COLO829 (cell line): Measurements from ENCODE around the gene NELFCD.
"Not testable (repeated sequence)": the region's sequence is repeated elsewhere in the genome, so short reads cannot be mapped to it uniquely, and the experiment has no call there.

Experiments used
- DNase-seq: peaks from one replicate; pipeline ENCODE4 v3.0.0; 2012; ENCODE audit warnings: low spot score

The NELFCD gene

GRCh38 chr20:59026904-59027740 lies 46.1 kb downstream of the NELFCD start:
- DNase-seq, result no peak

- no peak for DNase-seq
These were observed 46.8 kb downstream of the NELFCD start for GRCh38 chr20:59027741-59028320.

- DNase-seq, result no peak
These were observed 47.8 kb downstream of the NELFCD start for GRCh38 chr20:59028812-59029211.

- DNase-seq, result no peak
These were observed 50.0 kb downstream of the NELFCD start for GRCh38 chr20:59030911-59031563.

- DNase-seq, result no peak
These were observed 50.5 kb downstream of the NELFCD start for GRCh38 chr20:59031564-59032022.

- peak; percentile 87 for DNase-seq
These were observed 51.1 kb downstream of the NELFCD start, which contains the start of gene ATP5F1E for GRCh38 chr20:59032023-59032712. Gene ATP5F1E (minus strand): TSS chr20:59032335. CDS start chr20:59032251, 84 bp downstream.

- DNase-seq, result no peak
These were observed 51.6 kb downstream of the NELFCD start for GRCh38 chr20:59032713-59033059.

- DNase-seq, result no peak
These were observed 52.0 kb downstream of the NELFCD start for GRCh38 chr20:59033093-59033492.

GRCh38 chr20:59033616-59034165 lies 52.6 kb downstream of the NELFCD start:
- DNase-seq, result no peak

- no peak for DNase-seq
These were observed 54.3 kb downstream of the NELFCD start for GRCh38 chr20:59035381-59035780.

GRCh38 chr20:59037386-59037785 lies 56.3 kb downstream of the NELFCD start:
- DNase-seq, result no peak

GRCh38 chr20:59039233-59039632 lies 58.2 kb downstream of the NELFCD start:
- no peak for DNase-seq

GRCh38 chr20:59040667-59041066 lies 59.6 kb downstream of the NELFCD start:
- DNase-seq, result no peak

GRCh38 chr20:59041487-59041886 lies 60.4 kb downstream of the NELFCD start:
- DNase-seq, result not testable (repeated sequence)

GRCh38 chr20:59042151-59042795 lies 61.2 kb downstream of the NELFCD start, which contains the start of gene PRELID3B:
Gene PRELID3B (minus strand): TSS chr20:59042786. CDS start chr20:59042730, 56 bp downstream.
- no peak for DNase-seq

- DNase-seq, result peak; percentile 99
These were observed 62.0 kb downstream of the NELFCD start for GRCh38 chr20:59042796-59043631.

- peak; percentile 63 for DNase-seq
These were observed 62.6 kb downstream of the NELFCD start for GRCh38 chr20:59043698-59044097.

- no peak for DNase-seq
These were observed 63.2 kb downstream of the NELFCD start for GRCh38 chr20:59044295-59044694.
